ENCODE results near the gene CDKN2AIP.
"Not testable (repeated sequence)": the region's sequence is repeated elsewhere in the genome, so short reads cannot be mapped to it uniquely, and the experiment has no call there.

Gene CDKN2AIP

DNA sequence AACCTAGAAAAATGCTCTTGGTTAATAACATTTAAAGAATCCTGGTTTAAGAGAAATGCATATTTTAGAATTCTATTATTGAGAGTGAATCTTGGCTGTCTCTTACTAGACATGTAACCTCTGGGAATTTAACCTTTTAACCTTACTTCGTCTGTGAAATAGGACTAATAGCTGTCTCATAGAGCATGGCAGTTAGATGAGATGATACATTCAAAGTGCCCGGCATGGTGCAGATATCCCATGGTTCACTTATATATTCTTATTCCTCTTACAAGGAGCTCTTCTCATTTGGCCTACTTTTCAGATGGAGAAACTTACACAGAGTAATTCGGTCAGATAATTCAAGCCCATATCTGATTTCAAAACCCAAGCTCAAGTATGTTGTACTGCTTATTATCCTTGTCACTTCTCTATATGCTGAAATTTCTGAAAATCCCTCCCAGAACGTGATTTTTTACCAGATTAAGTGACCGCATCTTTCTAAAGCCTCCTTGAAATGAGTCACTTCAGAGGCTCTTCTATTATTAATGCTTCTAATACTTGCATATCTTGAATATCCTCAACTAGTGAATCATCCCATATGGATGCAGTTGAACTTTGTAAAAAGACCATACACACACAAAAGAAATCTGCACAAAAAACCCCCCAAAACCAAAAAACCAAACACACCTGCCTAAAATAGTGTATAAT lies 4.9 kb downstream of the CDKN2AIP start:
- TF ChIP-seq, protein P1, sequence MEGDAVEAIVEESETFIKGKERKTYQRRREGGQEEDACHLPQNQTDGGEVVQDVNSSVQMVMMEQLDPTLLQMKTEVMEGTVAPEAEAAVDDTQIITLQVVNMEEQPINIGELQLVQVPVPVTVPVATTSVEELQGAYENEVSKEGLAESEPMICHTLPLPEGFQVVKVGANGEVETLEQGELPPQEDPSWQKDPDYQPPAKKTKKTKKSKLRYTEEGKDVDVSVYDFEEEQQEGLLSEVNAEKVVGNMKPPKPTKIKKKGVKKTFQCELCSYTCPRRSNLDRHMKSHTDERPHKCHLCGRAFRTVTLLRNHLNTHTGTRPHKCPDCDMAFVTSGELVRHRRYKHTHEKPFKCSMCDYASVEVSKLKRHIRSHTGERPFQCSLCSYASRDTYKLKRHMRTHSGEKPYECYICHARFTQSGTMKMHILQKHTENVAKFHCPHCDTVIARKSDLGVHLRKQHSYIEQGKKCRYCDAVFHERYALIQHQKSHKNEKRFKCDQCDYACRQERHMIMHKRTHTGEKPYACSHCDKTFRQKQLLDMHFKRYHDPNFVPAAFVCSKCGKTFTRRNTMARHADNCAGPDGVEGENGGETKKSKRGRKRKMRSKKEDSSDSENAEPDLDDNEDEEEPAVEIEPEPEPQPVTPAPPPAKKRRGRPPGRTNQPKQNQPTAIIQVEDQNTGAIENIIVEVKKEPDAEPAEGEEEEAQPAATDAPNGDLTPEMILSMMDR (IDR thresholded peaks at IDR 0.05; ENCODE audit: insufficient read depth, low read length, missing control alignments) = no peak
- ChIA-PET CTCF (no interaction called here), POLR2A (no interaction called here)
- DNase-seq (ENCODE audit: low read depth, low spot score) = peak; percentile 79
- H3K4me3 ChIP-seq (ENCODE audit: low read depth, low read length) = no peak overlapping the region

DNA sequence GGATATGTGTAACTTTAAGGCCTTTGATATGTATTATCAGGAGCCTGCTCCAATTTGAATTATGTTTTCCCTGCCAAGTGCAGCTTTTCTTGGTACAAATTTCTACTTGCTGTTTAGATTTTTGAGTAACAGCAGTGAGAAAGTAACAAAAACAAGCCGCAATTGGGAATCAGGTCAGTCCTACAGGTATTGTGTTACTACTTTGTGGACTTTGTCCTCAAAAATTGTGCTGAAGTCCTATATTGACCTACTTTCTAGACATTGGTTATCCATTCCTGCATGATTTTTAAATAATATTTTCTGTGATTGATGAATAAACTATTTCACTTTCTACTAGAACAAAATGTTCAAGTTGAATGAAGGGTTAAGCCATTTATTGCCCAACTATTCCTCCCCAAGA lies 5.7 kb downstream of the CDKN2AIP start:
- ChIA-PET CTCF (no interaction called here), POLR2A (no interaction called here)
- no peak for DNase-seq (ENCODE audit: low read depth, low spot score)
- no peak overlapping the region for H3K4me3 ChIP-seq (ENCODE audit: low read depth, low read length)
- TF ChIP-seq, protein P1 (IDR thresholded peaks at IDR 0.05; ENCODE audit: insufficient read depth, low read length, missing control alignments) = no peak

DNA sequence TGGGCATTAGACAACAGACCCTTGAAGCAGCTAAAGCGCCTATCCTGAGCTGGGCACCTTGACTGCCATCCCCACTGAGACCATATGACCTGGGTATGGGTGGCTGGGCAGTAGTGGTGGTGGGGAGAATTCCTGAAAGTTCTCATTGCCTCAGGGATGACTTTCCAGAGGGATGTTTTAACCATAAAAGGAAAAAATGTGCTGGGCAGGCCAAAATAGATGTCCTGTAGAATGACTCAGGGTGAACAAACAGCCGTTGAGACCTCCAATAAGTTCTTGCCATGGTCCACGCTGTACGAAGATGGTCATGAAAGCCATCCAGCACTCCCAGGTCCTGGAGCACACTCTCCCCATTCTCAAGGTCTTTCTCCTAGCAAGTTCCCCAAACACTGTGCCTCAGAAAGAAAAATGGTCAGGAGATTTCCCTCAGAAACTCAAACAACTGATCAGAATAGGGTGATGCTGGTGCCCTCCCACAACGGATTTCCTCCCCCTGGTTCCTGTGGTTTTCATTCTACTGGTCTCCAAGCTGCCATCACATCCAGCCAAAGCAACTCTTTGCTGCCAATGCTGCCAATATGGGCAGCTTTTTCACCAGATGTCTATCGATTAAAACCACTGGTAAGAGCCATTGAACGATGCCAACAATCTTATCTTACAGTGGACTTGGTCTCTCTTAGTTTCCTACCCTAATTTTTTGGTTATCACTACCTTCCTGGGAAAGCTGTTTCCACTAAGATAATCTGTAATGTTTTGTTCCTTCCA lies 11.2 kb downstream of the CDKN2AIP start:
- ChIA-PET CTCF (interaction anchor here (1.6 kb wide), 1 partner anchor 12 kb away, joined by 3 read pairs; no protein-coding TSS in a partner anchor), POLR2A (no interaction called here)
- H3K4me3 ChIP-seq (ENCODE audit: low read depth, low read length) = no peak overlapping the region
- TF ChIP-seq, protein P1 (IDR thresholded peaks at IDR 0.05; ENCODE audit: insufficient read depth, low read length, missing control alignments) = no peak
- DNase-seq (ENCODE audit: low read depth, low spot score) = no peak

DNA sequence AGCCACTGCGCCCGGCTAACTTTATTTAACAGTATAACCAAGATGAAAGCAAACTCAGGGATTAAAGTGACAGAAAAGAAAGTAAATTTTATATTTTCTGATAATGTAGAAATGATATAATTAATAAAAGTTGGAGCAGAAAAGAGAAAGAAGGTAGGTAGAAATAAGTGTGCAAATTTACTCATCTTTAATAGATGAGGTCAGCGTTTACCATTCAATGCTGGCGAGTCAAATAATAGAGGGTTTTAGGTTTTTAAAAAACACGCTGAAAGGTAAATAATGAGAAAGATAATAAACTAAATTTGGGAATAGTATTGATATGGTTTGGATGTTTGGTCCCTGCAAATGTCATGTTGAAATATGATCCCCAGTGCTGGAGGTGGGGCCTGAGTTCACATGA lies 13.6 kb downstream of the CDKN2AIP start:
- H3K4me3 ChIP-seq (ENCODE audit: low read depth, low read length) = no peak overlapping the region
- ChIA-PET POLR2A (no interaction called here), CTCF (interaction anchor here (1.0 kb wide), 1 partner anchor 145 kb away, joined by 3 read pairs; no protein-coding TSS in a partner anchor)
- TF ChIP-seq, protein P1 (IDR thresholded peaks at IDR 0.05; ENCODE audit: insufficient read depth, low read length, missing control alignments) = no peak
- DNase-seq (ENCODE audit: low read depth, low spot score) = no peak

DNA sequence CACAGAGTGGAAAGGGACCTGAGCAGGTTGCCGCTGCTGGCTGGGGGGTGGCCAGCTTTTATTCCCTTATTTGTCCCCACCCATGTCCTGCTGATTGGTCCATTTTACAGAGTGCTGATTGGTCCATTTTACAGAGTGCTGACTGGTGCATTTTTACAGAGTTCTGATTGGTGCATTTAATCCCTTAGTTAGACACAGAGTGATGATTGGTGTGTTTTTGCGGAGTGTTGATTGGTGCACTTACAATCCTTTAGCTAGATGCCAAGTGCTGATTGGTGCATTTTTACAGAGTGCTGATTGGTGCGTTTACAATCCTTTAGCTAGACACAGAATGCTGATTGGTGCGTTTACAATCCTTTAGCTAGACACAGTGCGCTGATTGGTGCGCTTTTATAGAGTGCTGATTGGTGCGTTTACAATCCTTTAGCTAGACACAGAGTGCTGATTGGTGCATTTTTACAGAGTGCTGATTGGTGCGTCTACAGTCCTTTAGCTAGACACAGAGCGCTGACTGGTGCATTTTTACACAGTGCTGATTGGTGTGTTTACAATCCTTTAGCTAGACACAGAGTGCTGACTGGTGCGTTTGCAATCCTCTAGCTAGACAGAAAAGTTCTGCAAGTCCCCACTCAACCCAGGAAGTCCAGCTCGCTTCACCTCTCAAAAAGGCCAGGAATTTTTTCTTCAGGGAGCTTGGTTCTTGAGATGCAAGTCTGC lies 19.6 kb downstream of the CDKN2AIP start:
- ChIA-PET CTCF (interaction anchor here (0.6 to 1.0 kb wide), 3 partner anchors 9 to 136 kb away, joined by 3 to 4 read pairs (median 3); no protein-coding TSS in a partner anchor), POLR2A (interaction anchor here (0.9 kb wide), 1 partner anchor 195 kb away, joined by 6 read pairs; the partner anchor contains the start of genes RWDD4 and TRAPPC11)
- DNase-seq (ENCODE audit: low read depth, low spot score); H3K4me3 ChIP-seq (ENCODE audit: low read depth, low read length): not testable (repeated sequence)

DNA sequence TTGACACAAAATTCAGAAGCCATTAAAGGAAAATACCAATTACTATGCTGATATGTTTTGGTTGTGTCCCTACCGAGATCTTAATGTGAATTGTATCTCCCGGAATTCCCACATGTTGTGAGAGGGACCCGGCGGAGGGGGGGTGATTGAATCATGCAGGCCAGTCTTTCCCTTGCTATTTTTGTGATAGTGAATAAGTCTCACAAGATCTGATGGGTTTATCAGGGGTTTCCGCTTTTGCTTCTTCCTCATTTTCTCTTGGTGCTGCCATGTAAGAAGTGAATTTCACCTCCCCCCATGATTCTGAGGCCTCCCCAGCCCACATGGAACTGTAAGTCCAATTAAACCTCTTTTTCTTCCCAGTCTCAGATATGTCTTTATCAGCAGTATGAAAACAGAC lies 21.4 kb downstream of the CDKN2AIP start:
- H3K4me3 ChIP-seq (ENCODE audit: low read depth, low read length); DNase-seq (ENCODE audit: low read depth, low spot score); CTCF ChIA-PET; POLR2A ChIA-PET: not testable (repeated sequence)

DNA sequence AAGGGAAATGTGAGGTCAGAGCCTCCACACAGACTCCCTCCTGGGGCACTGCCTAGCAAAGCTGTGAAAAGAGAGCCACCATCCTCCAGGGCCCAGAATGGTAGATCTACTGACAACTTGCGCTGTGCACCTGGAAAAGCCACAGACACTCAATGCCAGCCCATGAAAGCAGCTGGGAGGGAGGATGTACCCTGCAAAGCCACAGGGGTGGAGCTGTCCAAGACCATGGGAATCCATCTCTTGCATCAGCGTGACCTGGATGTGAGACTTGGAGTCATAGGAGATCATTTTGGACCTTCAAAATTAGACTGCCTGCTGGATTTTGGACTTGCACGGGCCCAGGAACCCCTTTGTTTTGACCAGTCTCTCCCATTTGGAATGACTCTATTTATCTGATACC lies 22.8 kb downstream of the CDKN2AIP start:
- DNase-seq (ENCODE audit: low read depth, low spot score) = no peak
- POLR2A ChIA-PET = no interaction called here
- no peak overlapping the region for H3K4me3 ChIP-seq (ENCODE audit: low read depth, low read length)
- CTCF ChIA-PET = interaction anchor here (1.0 kb wide), 1 partner anchor 133 kb away, joined by 3 read pairs; no protein-coding TSS in a partner anchor
- TF ChIP-seq, protein P1 (IDR thresholded peaks at IDR 0.05; ENCODE audit: insufficient read depth, low read length, missing control alignments) = no peak

Data from AG04449 (cell line).